B cell (primary cell): Measurements from ENCODE around the gene MMAB. TPM values are rescaled to one million over a fixed set of nuclear protein-coding genes. Genes with fewer than 3 reads are reported as not detected.
A peak's percentile ranks its signal among the peaks of the same experiment; 100 is the strongest.

Experiments used
- ATAC-seq: fragments of 200-7000 bp; cut with Tn5 transposase; one replicate; pipeline ENCODE4 v1.10.0; 2021; ENCODE audit warnings: low read depth, mild to moderate bottlenecking, moderate number of reproducible peaks, moderate library complexity
- CTCF ChIA-PET: fragments of 350-600 bp; sonication (Branson Sonifier 250); formaldehyde crosslinking; loops from one replicate; lab custom pipeline; 2021; ENCODE audit warnings: antibody characterized with exemption, inconsistent platforms; lab: Charles Lee
- POLR2A ChIA-PET: fragments of 350-600 bp; sonication (Branson Sonifier 250); formaldehyde crosslinking; loops from one replicate; lab custom pipeline; 2021; ENCODE audit warnings: antibody characterized with exemption; lab: Charles Lee
- DNase-seq: peaks from one replicate; pipeline ENCODE4 v3.0.0; 2013
- H2AFZ ChIP-seq: 2 replicates; pipeline ENCODE4 v1.6.1; 2012; ENCODE audit warnings: mild to moderate bottlenecking, low read depth, low read length; ENCODE audit not compliant: insufficient read depth, poor library complexity, severe bottlenecking
- H3K27ac ChIP-seq, 2 donors: 1 replicate in 1 of 2; 2 replicates in 1 of 2; pipeline ENCODE4 v1.5.1; 2012 to 2013; ENCODE audit warnings: low read length in 2 of 2, mild to moderate bottlenecking in 2 of 2, moderate library complexity in 1 of 2
- H3K27me3 ChIP-seq, 4 experiments: fragments of 200-600 bp in 1 of 4; sonication (generic) in 1 of 4; replicated peaks in 1 of 4; 1 replicate in 2 of 4; 2 replicates in 2 of 4; pipeline versions ENCODE4 v1.6.1 to v1.7.0; 2013 to 2016; ENCODE audit warnings: low read length in 3 of 4, mild to moderate bottlenecking in 2 of 4, mixed read lengths in 1 of 4, moderate library complexity in 1 of 4; ENCODE audit not compliant: insufficient read depth in 4 of 4, control insufficient read depth in 3 of 4; ENCODE audit errors: control extremely low read depth in 1 of 4
- H3K36me3 ChIP-seq, 2 experiments: replicated peaks in 1 of 2; 1 replicate in 1 of 2; 2 replicates in 1 of 2; pipeline versions ENCODE4 v1.6.1 to v1.7.1; 2013; ENCODE audit warnings: low read length in 1 of 2; ENCODE audit not compliant: insufficient read depth in 2 of 2, control insufficient read depth in 1 of 2; ENCODE audit errors: control extremely low read depth in 1 of 2, extremely low read depth in 1 of 2
- H3K4me1 ChIP-seq, 2 donors: fragments of 200-600 bp in 1 of 2; sonication (generic) in 1 of 2; 1 replicate in 1 of 2; 2 replicates in 1 of 2; pipeline versions ENCODE4 v1.5.1 to v1.6.1; 2013 to 2017; ENCODE audit warnings: low read length in 2 of 2; ENCODE audit not compliant: control insufficient read depth in 2 of 2, insufficient read depth in 2 of 2
- H3K4me2 ChIP-seq: replicated peaks from 2 replicates; pipeline ENCODE3; 2012; ENCODE audit warnings: mild to moderate bottlenecking, low read depth, low read length; ENCODE audit not compliant: poor library complexity, severe bottlenecking
- H3K4me3 ChIP-seq, 5 experiments: fragments of 200-600 bp in 1 of 5; sonication (generic) in 1 of 5; 1 replicate in 3 of 5; 2 replicates in 2 of 5; pipeline versions ENCODE4 v1.5.1 to v1.7.0; 2011 to 2016; ENCODE audit warnings: low read length in 4 of 5, mild to moderate bottlenecking in 4 of 5, low read depth in 2 of 5, control low read depth in 1 of 5, moderate library complexity in 1 of 5; ENCODE audit not compliant: insufficient read depth in 1 of 5; ENCODE audit errors: control extremely low read depth in 1 of 5, extremely low read depth in 1 of 5
- H3K79me2 ChIP-seq: fragments of 200-600 bp; sonication (generic); one replicate; pipeline ENCODE4 v1.6.0; 2016; ENCODE audit warnings: low read length; ENCODE audit not compliant: control insufficient read depth, insufficient read depth
- H3K9ac ChIP-seq: fragments of 200-600 bp; sonication (generic); 2 replicates; pipeline ENCODE4 v1.6.1; 2017; ENCODE audit warnings: mild to moderate bottlenecking, low read length, moderate library complexity
- H3K9me3 ChIP-seq, 3 donors: one replicate each; pipeline versions ENCODE4 v1.6.1 to v1.7.1; 2013; ENCODE audit warnings: low read length in 2 of 3; ENCODE audit not compliant: control insufficient read depth in 2 of 3, insufficient read depth in 1 of 3; ENCODE audit errors: control extremely low read depth in 1 of 3
- H4K20me1 ChIP-seq: 2 replicates; pipeline ENCODE4 v1.6.0; 2012; ENCODE audit warnings: mild to moderate bottlenecking, low read length; ENCODE audit not compliant: insufficient read depth, control insufficient read depth, poor library complexity, severe bottlenecking
- H3K27ac Mint-ChIP-seq: one replicate; pipeline ENCODE4 v1.8.0; 2021; ENCODE audit warnings: mixed read lengths
- H3K27me3 Mint-ChIP-seq: one replicate; pipeline ENCODE4 v1.8.0; 2021; ENCODE audit warnings: mixed read lengths
- H3K4me1 Mint-ChIP-seq: one replicate; pipeline ENCODE4 v1.8.0; 2021; ENCODE audit warnings: mixed read lengths
- H3K4me3 Mint-ChIP-seq: one replicate; pipeline ENCODE4 v1.8.0; 2021; ENCODE audit warnings: mixed read lengths
- H3K9me3 Mint-ChIP-seq: one replicate; pipeline ENCODE4 v1.8.0; 2022; ENCODE audit warnings: mixed read lengths; ENCODE audit not compliant: insufficient read depth
- EZH2 ChIP-seq: IDR thresholded peaks from 2 replicates; pipeline ENCODE4 v1.6.1; 2012; ENCODE audit warnings: borderline replicate concordance, low read depth, mild to moderate bottlenecking, moderate library complexity, low read length; ENCODE audit not compliant: insufficient read depth, poor library complexity, severe bottlenecking
- WGBS: methylation state at CpG from one replicate; pipeline ENCODE4 v1.1.5; 2013; ENCODE audit warnings: missing lambda C conversion rate; ENCODE audit not compliant: insufficient coverage; 5-methylcytosine and 5-hydroxymethylcytosine counted together
- intact Hi-C: fragments of 100-400 bp; cut with micrococcal nuclease; formaldehyde crosslinking; loops from one replicate; pipeline ENCODE4 v1.10.0; 2022
- polyA plus RNA-seq: library from polyadenylated mRNA; depleted of rRNA; stranded (reverse); fragments of >200 nt; gene quantifications from 2 replicates; pipeline ENCODE4 v1.2.3, GENCODE V29; 2012
- total RNA-seq, 2 donors: library from RNA; stranded (reverse); fragments of 120-200 nt in 1 of 2; gene quantifications; 1 replicate in 1 of 2; 2 replicates in 1 of 2; pipeline versions ENCODE4 v1.2.3 to v1.2.4, GENCODE V29; 2013 to 2022
- TF ChIP-seq, protein P1 (sequence below): fragments of 200-600 bp; IDR thresholded peaks from one replicate; pipeline ENCODE4 v1.8.0; 2022; ENCODE audit warnings: antibody characterized with exemption, mild to moderate bottlenecking

Gene MMAB
- total and polyA plus RNA-seq, 2 donors (not counting 1 experiment from before 2014, with no cell fraction given) = 15.0 to 20.5 TPM

DNA sequence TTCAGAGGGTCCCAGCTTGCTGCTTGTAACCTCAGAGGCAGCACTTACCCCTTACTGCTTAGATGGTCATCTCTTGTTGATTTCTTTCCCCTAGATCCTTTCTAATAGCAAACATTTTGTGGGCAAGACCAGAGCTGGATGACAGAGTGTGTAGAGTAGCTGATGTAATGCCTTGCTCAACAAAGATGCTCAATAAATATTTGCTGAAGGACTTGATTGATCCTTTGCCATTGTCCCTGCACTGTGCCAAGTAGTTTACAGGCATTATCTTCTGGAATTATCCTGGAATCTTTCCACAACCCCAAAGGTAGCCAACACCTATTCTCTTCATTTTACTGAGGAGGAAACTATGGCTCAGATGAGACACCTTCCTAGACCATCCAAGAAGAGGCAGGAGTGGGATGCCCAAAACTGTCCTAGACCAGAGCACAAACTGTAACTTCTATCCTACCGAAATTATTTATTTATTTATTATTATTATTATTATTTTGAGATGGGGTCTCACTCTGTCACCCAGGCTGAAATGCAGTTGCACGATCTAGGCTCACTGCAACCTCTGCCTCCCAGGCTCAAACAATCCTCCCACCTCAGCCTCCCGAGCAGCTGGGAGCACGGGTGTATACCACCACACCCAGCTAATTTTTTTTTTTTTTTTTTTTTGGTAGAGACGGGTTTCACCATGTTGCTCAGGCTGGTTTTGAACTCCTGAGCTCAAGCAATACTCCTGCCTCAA, 1.4 kb downstream of the MMAB start:
- peak overlapping the region in 1 of 2 donors; percentile 98 for H3K27ac ChIP-seq
- POLR2A ChIA-PET = no interaction called here
- no peak overlapping the region for H3K4me3 ChIP-seq
- H2AFZ ChIP-seq = no peak overlapping the region
- intact Hi-C loops = no loop called here
- ATAC-seq (no peak), DNase-seq (no peak)
- peaks cover 29% of the 10 kb centered on the region for H3K4me1 Mint-ChIP-seq
- peaks cover 0 to 19% of the 10 kb centered on the region in 2 experiments for H3K36me3 ChIP-seq
- H3K27me3 ChIP-seq = no peaks in the 10 kb centered on the region
- TF ChIP-seq EZH2 = no peak
- TF ChIP-seq, protein P1, sequence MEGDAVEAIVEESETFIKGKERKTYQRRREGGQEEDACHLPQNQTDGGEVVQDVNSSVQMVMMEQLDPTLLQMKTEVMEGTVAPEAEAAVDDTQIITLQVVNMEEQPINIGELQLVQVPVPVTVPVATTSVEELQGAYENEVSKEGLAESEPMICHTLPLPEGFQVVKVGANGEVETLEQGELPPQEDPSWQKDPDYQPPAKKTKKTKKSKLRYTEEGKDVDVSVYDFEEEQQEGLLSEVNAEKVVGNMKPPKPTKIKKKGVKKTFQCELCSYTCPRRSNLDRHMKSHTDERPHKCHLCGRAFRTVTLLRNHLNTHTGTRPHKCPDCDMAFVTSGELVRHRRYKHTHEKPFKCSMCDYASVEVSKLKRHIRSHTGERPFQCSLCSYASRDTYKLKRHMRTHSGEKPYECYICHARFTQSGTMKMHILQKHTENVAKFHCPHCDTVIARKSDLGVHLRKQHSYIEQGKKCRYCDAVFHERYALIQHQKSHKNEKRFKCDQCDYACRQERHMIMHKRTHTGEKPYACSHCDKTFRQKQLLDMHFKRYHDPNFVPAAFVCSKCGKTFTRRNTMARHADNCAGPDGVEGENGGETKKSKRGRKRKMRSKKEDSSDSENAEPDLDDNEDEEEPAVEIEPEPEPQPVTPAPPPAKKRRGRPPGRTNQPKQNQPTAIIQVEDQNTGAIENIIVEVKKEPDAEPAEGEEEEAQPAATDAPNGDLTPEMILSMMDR = no peak
- H3K27ac Mint-ChIP-seq = peak overlapping the region; percentile 37
- H3K9me3 Mint-ChIP-seq = no peaks in the 10 kb centered on the region
- peak overlapping the region; percentile 30 for H3K4me3 Mint-ChIP-seq
- H3K79me2 ChIP-seq = peaks cover 8% of the 10 kb centered on the region
- no peak overlapping the region for H3K9ac ChIP-seq
- H3K4me1 ChIP-seq = peaks cover 14 to 23% of the 10 kb centered on the region in 2 donors
- no peak overlapping the region for H3K4me2 ChIP-seq
- no peaks in the 10 kb centered on the region for H3K9me3 ChIP-seq
- H3K27me3 Mint-ChIP-seq = no peaks in the 10 kb centered on the region
- no peaks in the 10 kb centered on the region for H4K20me1 ChIP-seq
- WGBS = no CpG with 5 or more reads among the region's 5 CpGs
- CTCF ChIA-PET = interaction anchor here (2.1 kb wide), 1 partner anchor 25 kb away, joined by 7 read pairs; no protein-coding TSS in a partner anchor

DNA sequence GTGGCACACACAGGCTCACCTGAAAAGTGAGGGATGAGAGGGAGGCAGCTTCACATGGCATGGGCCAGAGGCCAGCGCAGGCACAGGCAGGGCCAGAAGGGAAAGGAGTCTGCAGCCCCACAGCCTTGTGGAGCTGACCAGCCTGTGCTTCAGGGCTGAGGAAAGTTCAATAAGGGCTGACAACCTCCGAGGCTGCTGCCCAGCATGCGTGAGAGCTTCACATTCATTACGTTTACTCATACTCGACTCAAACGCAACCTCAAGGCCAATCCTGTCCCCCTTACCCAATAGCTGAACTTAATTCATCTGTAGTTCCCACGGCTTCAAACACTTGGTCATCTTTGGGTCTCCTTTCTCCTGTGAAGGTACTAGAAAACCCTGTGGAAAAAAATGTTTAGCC, 4.8 kb downstream of the MMAB start:
- Histone ChIP-seq H3K4me1 (peaks cover 6 to 11% of the 10 kb centered on the region in 2 donors), H3K9ac (no peak overlapping the region), H3K9me3 (peaks cover 0 to 2% (median 0%) of the 10 kb centered on the region in 3 donors), H3K27ac (no peak overlapping the region), H2AFZ (no peak overlapping the region), H3K36me3 (peaks cover 0 to 26% of the 10 kb centered on the region in 2 experiments), H3K27me3 (no peaks in the 10 kb centered on the region), H3K79me2 (peaks cover 3% of the 10 kb centered on the region), H3K4me3 (no peak overlapping the region), H4K20me1 (no peaks in the 10 kb centered on the region), H3K4me2 (no peak overlapping the region)
- 89% methylated on average over 7 of the region's 7 CpGs for WGBS
- no peak for DNase-seq
- intact Hi-C loops = no loop called here
- H3K27ac Mint-ChIP-seq = no peak overlapping the region
- ChIA-PET CTCF (no interaction called here), POLR2A (no interaction called here)
- TF ChIP-seq, protein P1 = no peak
- no peak for TF ChIP-seq EZH2
- H3K9me3 Mint-ChIP-seq = no peaks in the 10 kb centered on the region
- no peaks in the 10 kb centered on the region for H3K27me3 Mint-ChIP-seq
- ATAC-seq = no peak
- H3K4me3 Mint-ChIP-seq = no peak overlapping the region
- H3K4me1 Mint-ChIP-seq = peaks cover 15% of the 10 kb centered on the region
